Subcutaneous abdominal adipose tissue (tissue), 5 donors: ENCODE data around the gene MRRF.
"Not testable (repeated sequence)": the region's sequence is repeated elsewhere in the genome, so short reads cannot be mapped to it uniquely, and the experiment has no call there.

Experiments used
- H3K27ac ChIP-seq: one replicate; pipeline ENCODE4 v1.7.0; 2013; ENCODE audit warnings: low read depth, mild to moderate bottlenecking, inconsistent platforms, low read length, moderate library complexity
- H3K27me3 ChIP-seq, 5 donors: one replicate each; pipeline ENCODE4 v1.7.0; 2013; ENCODE audit warnings: low read length in 5 of 5, inconsistent platforms in 1 of 5; ENCODE audit not compliant: control insufficient read depth in 5 of 5, insufficient read depth in 4 of 5
- H3K36me3 ChIP-seq, 5 donors: one replicate each; pipeline ENCODE4 v1.7.0; 2013; ENCODE audit warnings: low read length in 5 of 5; ENCODE audit not compliant: control insufficient read depth in 5 of 5, insufficient read depth in 5 of 5
- H3K4me1 ChIP-seq, 5 donors: one replicate each; pipeline ENCODE4 v1.7.0; 2013; ENCODE audit warnings: low read length in 5 of 5, mild to moderate bottlenecking in 3 of 5, moderate library complexity in 1 of 5; ENCODE audit not compliant: control insufficient read depth in 5 of 5, insufficient read depth in 5 of 5
- H3K4me3 ChIP-seq, 5 donors: one replicate each; pipeline ENCODE4 v1.7.0; 2013; ENCODE audit warnings: low read length in 5 of 5, low read depth in 1 of 5
- H3K9ac ChIP-seq, 5 donors: one replicate each; pipeline ENCODE4 v1.7.0; 2013; ENCODE audit warnings: low read length in 5 of 5, mild to moderate bottlenecking in 4 of 5, moderate library complexity in 3 of 5
- H3K9me3 ChIP-seq, 5 donors: one replicate each; pipeline ENCODE4 v1.7.0; 2013; ENCODE audit warnings: low read length in 5 of 5; ENCODE audit not compliant: control insufficient read depth in 5 of 5
- donor health status: healthy.
- donor health status: healthy.
- donor health status: healthy.
- donor health status: healthy.
- donor health status: healthy.

MRRF gene

GRCh38 chr9:122325124-122325523, 60.4 kb downstream of the MRRF start:
- Histone ChIP-seq H3K27me3 (no peaks in the 10 kb centered on the region), H3K4me1 (peaks cover 0 to 8% (median 4%) of the 10 kb centered on the region in 5 donors), H3K9ac (no peak overlapping the region), H3K9me3 (no peaks in the 10 kb centered on the region), H3K4me3 (no peak overlapping the region), H3K36me3 (peaks cover 19 to 64% (median 38%) of the 10 kb centered on the region in 5 donors), H3K27ac (no peak overlapping the region)

GRCh38 chr9:122327175-122327574, 62.5 kb downstream of the MRRF start:
- Histone ChIP-seq H3K9me3 (no peaks in the 10 kb centered on the region), H3K9ac (no peak overlapping the region), H3K36me3 (peaks cover 19 to 62% (median 38%) of the 10 kb centered on the region in 5 donors), H3K27me3 (no peaks in the 10 kb centered on the region), H3K27ac (no peak overlapping the region), H3K4me3 (no peak overlapping the region), H3K4me1 (peaks cover 0 to 20% (median 4%) of the 10 kb centered on the region in 5 donors)

- no peak overlapping the region for H3K4me3 ChIP-seq
- H3K27me3 ChIP-seq = no peaks in the 10 kb centered on the region
- no peaks in the 10 kb centered on the region for H3K9me3 ChIP-seq
- no peak overlapping the region for H3K27ac ChIP-seq
- peaks cover 0 to 27% (median 0%) of the 10 kb centered on the region in 5 donors for H3K4me1 ChIP-seq
- H3K9ac ChIP-seq = no peak overlapping the region
- peaks cover 8 to 38% (median 15%) of the 10 kb centered on the region in 5 donors for H3K36me3 ChIP-seq
Observed at GRCh38 chr9:122329597-122329996, 64.9 kb downstream of the MRRF start.

- H3K9ac ChIP-seq, H3K27me3 ChIP-seq, H3K27ac ChIP-seq, H3K9me3 ChIP-seq, H3K4me3 ChIP-seq: not testable (repeated sequence)
- Histone ChIP-seq H3K36me3 (peaks cover 6 to 33% (median 9%) of the 10 kb centered on the region in 5 donors), H3K4me1 (peaks cover 0 to 27% (median 0%) of the 10 kb centered on the region in 5 donors)
Observed at GRCh38 chr9:122330466-122330865, 65.8 kb downstream of the MRRF start.

GRCh38 chr9:122331523-122331927, 66.8 kb downstream of the MRRF start:
- Histone ChIP-seq H3K9ac (no peak overlapping the region), H3K9me3 (no peaks in the 10 kb centered on the region), H3K27me3 (peaks cover 0 to 7% (median 0%) of the 10 kb centered on the region in 5 donors), H3K36me3 (peaks cover 5 to 31% (median 9%) of the 10 kb centered on the region in 5 donors), H3K4me1 (peaks cover 0 to 27% (median 0%) of the 10 kb centered on the region in 5 donors), H3K4me3 (no peak overlapping the region), H3K27ac (no peak overlapping the region)

GRCh38 chr9:122332083-122332482, 67.4 kb downstream of the MRRF start:
- peaks cover 0 to 26% (median 9%) of the 10 kb centered on the region in 5 donors for H3K36me3 ChIP-seq

GRCh38 chr9:122332644-122333043, 68.0 kb downstream of the MRRF start:
- no peak overlapping the region for H3K9ac ChIP-seq
- no peaks in the 10 kb centered on the region for H3K9me3 ChIP-seq
- no peak overlapping the region for H3K27ac ChIP-seq
- no peak overlapping the region for H3K4me3 ChIP-seq
- peaks cover 0 to 11% (median 0%) of the 10 kb centered on the region in 5 donors for H3K27me3 ChIP-seq
- H3K36me3 ChIP-seq = peaks cover 0 to 23% (median 9%) of the 10 kb centered on the region in 5 donors
- H3K4me1 ChIP-seq = peaks cover 0 to 28% (median 0%) of the 10 kb centered on the region in 5 donors

More at GRCh38 chr9:122332083-122332482, 67.4 kb downstream of the MRRF start:
- H3K4me1 ChIP-seq = peaks cover 0 to 27% (median 0%) of the 10 kb centered on the region in 5 donors
- no peaks in the 10 kb centered on the region for H3K9me3 ChIP-seq
- peaks cover 0 to 11% (median 0%) of the 10 kb centered on the region in 5 donors for H3K27me3 ChIP-seq
- H3K4me3 ChIP-seq = no peak overlapping the region
- H3K9ac ChIP-seq = no peak overlapping the region
- H3K27ac ChIP-seq = no peak overlapping the region

GRCh38 chr9:122333169-122333808, 68.6 kb downstream of the MRRF start:
- H3K4me3 ChIP-seq = no peak overlapping the region
- no peak overlapping the region for H3K9ac ChIP-seq
- H3K27ac ChIP-seq = no peak overlapping the region
- peaks cover 0 to 18% (median 9%) of the 10 kb centered on the region in 5 donors for H3K36me3 ChIP-seq
- H3K27me3 ChIP-seq = peaks cover 0 to 11% (median 4%) of the 10 kb centered on the region in 5 donors
- H3K9me3 ChIP-seq = no peaks in the 10 kb centered on the region
- H3K4me1 ChIP-seq = peaks cover 0 to 34% (median 0%) of the 10 kb centered on the region in 5 donors

GRCh38 chr9:122334916-122335315, 70.2 kb downstream of the MRRF start:
- H3K27me3 ChIP-seq = peaks cover 0 to 11% (median 5%) of the 10 kb centered on the region in 5 donors
- H3K4me1 ChIP-seq = peaks cover 0 to 44% (median 2%) of the 10 kb centered on the region in 5 donors
- H3K9me3 ChIP-seq = no peaks in the 10 kb centered on the region
- peaks cover 0 to 4% (median 2%) of the 10 kb centered on the region in 5 donors for H3K36me3 ChIP-seq
- H3K9ac ChIP-seq = no peak overlapping the region
- no peak overlapping the region for H3K4me3 ChIP-seq
- H3K27ac ChIP-seq = no peak overlapping the region

- no peaks in the 10 kb centered on the region for H3K36me3 ChIP-seq
- H3K9ac ChIP-seq = no peak overlapping the region
- no peak overlapping the region for H3K4me3 ChIP-seq
- peaks cover 0 to 47% (median 4%) of the 10 kb centered on the region in 5 donors for H3K4me1 ChIP-seq
- no peaks in the 10 kb centered on the region for H3K9me3 ChIP-seq
- no peak overlapping the region for H3K27ac ChIP-seq
- H3K27me3 ChIP-seq = peaks cover 0 to 11% (median 5%) of the 10 kb centered on the region in 5 donors
Observed at GRCh38 chr9:122336189-122336588, 71.5 kb downstream of the MRRF start.
